SH-SY5Y (cell line): Measurements from ENCODE around the gene EXOC7.

ENCODE experiments used
- GATA2 ChIP-seq: IDR thresholded peaks from 2 replicates; pipeline ENCODE4 v1.6.1; 2011; ENCODE audit warnings: mild to moderate bottlenecking, low read depth, low read length
- GATA3 ChIP-seq: IDR thresholded peaks from 2 replicates; pipeline ENCODE4 v1.6.1; 2011; ENCODE audit warnings: low read depth, mild to moderate bottlenecking, low read length, moderate library complexity

- TF ChIP-seq GATA2 (no peak), GATA3 (no peak)
These were observed 10.8 kb downstream of the EXOC7 start for GRCh38 chr17:76092526-76093413.
